A549 (cell line): Measurements from ENCODE around the gene LRRC2. TPM values are rescaled to one million over a fixed set of nuclear protein-coding genes. Genes with fewer than 3 reads are reported as not detected.

Experiments used
- ATAC-seq, 2 experiments: fragments of 200-7000 bp in 1 of 2; fragments of >200 bp in 1 of 2; cut with Nextera tagmentation in 1 of 2; cut with Tn5 transposase in 1 of 2; 3 replicates each; pipeline versions ENCODE4 v1.8.0 to v1.9.1; 2018 to 2020; ENCODE audit warnings: mild to moderate bottlenecking in 1 of 2, moderate library complexity in 1 of 2
- CTCF ChIA-PET: fragments of 300-600 bp; sonication (Branson Sonifier 250); formaldehyde crosslinking; extraction: SDS; loops from one replicate; lab custom pipeline; 2021; ENCODE audit warnings: antibody characterized with exemption, inconsistent platforms; lab: Yijun Ruan, JAX
- POLR2A ChIA-PET: fragments of 350-600 bp; formaldehyde crosslinking; extraction: SDS; loops from one replicate; lab custom pipeline; 2021; ENCODE audit warnings: antibody characterized with exemption, inconsistent platforms; lab: Yijun Ruan, JAX
- DNase-seq, 2 experiments: peaks; one replicate each; pipeline versions ENCODE4 v3.0.0 to v3.0.0-alpha.2; 2011 to 2016; ENCODE audit warnings: low read depth in 1 of 2, low spot score in 1 of 2
- FAIRE-seq: peaks from 2 replicates; lab custom pipeline; 2011; peaks lifted over from hg19 to GRCh38; lab: Jason Lieb, UNC
- H3K27ac ChIP-seq, 2 experiments: fragments of >200 bp; sonication (Bioruptor Twin); formaldehyde crosslinking; 3 replicates each; pipeline ENCODE4 v1.5.1; 2016 to 2017
- H3K4me1 ChIP-seq: fragments of >200 bp; sonication (Bioruptor Twin); formaldehyde crosslinking; 3 replicates; pipeline ENCODE4 v1.6.1; 2016
- H3K4me2 ChIP-seq: fragments of >200 bp; sonication (Bioruptor Twin); formaldehyde crosslinking; 3 replicates; pipeline ENCODE4 v1.6.1; 2016
- H3K4me3 ChIP-seq: fragments of >200 bp; sonication (Bioruptor Twin); formaldehyde crosslinking; 3 replicates; pipeline ENCODE4 v1.5.1; 2016
- H3K9me3 ChIP-seq: fragments of >200 bp; sonication (Bioruptor Twin); formaldehyde crosslinking; 3 replicates; pipeline ENCODE4 v1.6.1; 2016
- ATOH8 ChIP-seq: fragments of 250-450 bp; sonication (Bioruptor Pico); IDR thresholded peaks from 2 replicates; pipeline ENCODE4 v1.5.0; 2020; ENCODE audit warnings: low read depth, mild to moderate bottlenecking, moderate library complexity
- BCL3 ChIP-seq: fragments of >200 bp; sonication (Bioruptor Twin); formaldehyde crosslinking; IDR thresholded peaks from 3 replicates; pipeline ENCODE4 v1.6.1; 2016
- CEBPB ChIP-seq, 2 experiments: fragments of >200 bp in 1 of 2; sonication (Bioruptor Twin) in 1 of 2; formaldehyde crosslinking in 1 of 2; IDR thresholded peaks; 2 replicates each; pipeline ENCODE4 v1.6.1; 2012 to 2016
- CHD4 ChIP-seq: fragments of 200-600 bp; sonication (generic); IDR thresholded peaks from 2 replicates; pipeline ENCODE4 v1.6.1; 2016; ENCODE audit warnings: antibody characterized with exemption, mild to moderate bottlenecking, borderline replicate concordance
- CTCF ChIP-seq: fragments of >200 bp; sonication (Bioruptor Twin); formaldehyde crosslinking; IDR thresholded peaks from 3 replicates; pipeline ENCODE4 v1.5.1; 2016
- E2F6 ChIP-seq: IDR thresholded peaks from 2 replicates; pipeline ENCODE4 v1.6.1; 2012; ENCODE audit warnings: low read depth, borderline replicate concordance
- ELK1 ChIP-seq: fragments of 150-350 bp; IDR thresholded peaks from 2 replicates; pipeline ENCODE4 v1.6.1; 2014; ENCODE audit warnings: low read depth, mild to moderate bottlenecking, low read length
- EP300 ChIP-seq, 2 experiments: fragments of >200 bp; sonication (Bioruptor Twin); formaldehyde crosslinking; IDR thresholded peaks; 2 replicates in 1 of 2; 3 replicates in 1 of 2; pipeline ENCODE4 v1.6.1; 2016 to 2017
- ESRRA ChIP-seq: fragments of 150-350 bp; IDR thresholded peaks from 2 replicates; pipeline ENCODE4 v1.6.1; 2014; ENCODE audit warnings: mild to moderate bottlenecking, low read length, borderline replicate concordance
- GATA3 ChIP-seq: IDR thresholded peaks from 2 replicates; pipeline ENCODE4 v1.6.1; 2012; ENCODE audit warnings: borderline replicate concordance
- HOXB13 ChIP-seq: fragments of 250-450 bp; sonication (Bioruptor Pico); IDR thresholded peaks from 2 replicates; pipeline ENCODE4 v1.5.0; 2020; ENCODE audit warnings: low read depth, mild to moderate bottlenecking, moderate library complexity
- JUN ChIP-seq, 2 experiments: fragments of >200 bp; sonication (Bioruptor Twin); formaldehyde crosslinking; IDR thresholded peaks; 2 replicates in 1 of 2; 3 replicates in 1 of 2; pipeline ENCODE4 v1.6.1; 2016 to 2017
- JUNB ChIP-seq: fragments of >200 bp; sonication (Bioruptor Twin); formaldehyde crosslinking; IDR thresholded peaks from 2 replicates; pipeline ENCODE4 v1.6.1; 2016
- MAFK ChIP-seq: fragments of 450-650 bp; IDR thresholded peaks from 2 replicates; pipeline ENCODE4 v1.6.1; 2014; ENCODE audit not compliant: partially characterized antibody
- PBX3 ChIP-seq: IDR thresholded peaks from 2 replicates; pipeline ENCODE4 v1.6.1; 2012
- PHF8 ChIP-seq: fragments of 200-600 bp; sonication (generic); IDR thresholded peaks from 2 replicates; pipeline ENCODE4 v1.6.1; 2016; ENCODE audit warnings: low read depth, mild to moderate bottlenecking, antibody characterized with exemption, moderate library complexity, borderline replicate concordance
- POLR2A ChIP-seq: IDR thresholded peaks from 2 replicates; pipeline ENCODE4 v1.6.1; 2012; ENCODE audit warnings: mild to moderate bottlenecking, low read length
- RCOR1 ChIP-seq: fragments of 150-350 bp; IDR thresholded peaks from 2 replicates; pipeline ENCODE4 v1.6.1; 2014; ENCODE audit warnings: antibody characterized with exemption, low read length, low read depth
- RNF2 ChIP-seq: fragments of 200-600 bp; sonication (generic); IDR thresholded peaks from 2 replicates; pipeline ENCODE4 v1.6.1; 2016; ENCODE audit warnings: low read depth, mild to moderate bottlenecking, antibody characterized with exemption, moderate library complexity, borderline replicate concordance
- SMC3 ChIP-seq: fragments of >200 bp; sonication (Bioruptor Twin); formaldehyde crosslinking; IDR thresholded peaks from 3 replicates; pipeline ENCODE4 v1.6.1; 2018; ENCODE audit warnings: inconsistent platforms
- USF2 ChIP-seq: fragments of 450-650 bp; IDR thresholded peaks from 2 replicates; pipeline ENCODE4 v1.6.1; 2014; ENCODE audit warnings: antibody characterized with exemption
- ZSCAN20 ChIP-seq: fragments of 250-450 bp; sonication (Bioruptor Pico); IDR thresholded peaks from 2 replicates; pipeline ENCODE4 v1.8.0; 2022; ENCODE audit warnings: mild to moderate bottlenecking, moderate library complexity
- WGBS: methylation state at CpG from one replicate; pipeline ENCODE4 v1.1.6; 2017; ENCODE audit errors: missing lambda C conversion rate; 5-methylcytosine and 5-hydroxymethylcytosine counted together
- polyA plus RNA-seq, 4 experiments: library from polyadenylated mRNA; depleted of rRNA in 3 of 4; stranded (reverse); fragments of >200 nt; fragmentation: RNase III in 1 of 4; extraction: RNeasy Plus Mini Kit Qiagen cat#74134 plus additional on column Dnase treatment in 1 of 4; gene quantifications; 2 replicates in 3 of 4; 3 replicates in 1 of 4; pipeline ENCODE4 v1.2.3, GENCODE V29; 2011 to 2017

The LRRC2 gene
- polyA plus RNA-seq, 2 of the 4 experiments (the other 2 are of a cell fraction): not detected

GRCh38 chr3:46576879-46577278 is 10.8 kb upstream of the LRRC2 start:
- no peak overlapping the region for H3K4me2 ChIP-seq
- CTCF ChIA-PET: no interaction called here
- no peaks in the 10 kb centered on the region for H3K9me3 ChIP-seq
- TF ChIP-seq JUNB: no peak
- no peak for TF ChIP-seq CHD4
- no peak for TF ChIP-seq JUN (IDR thresholded peaks at IDR 0.05)
- no peak for TF ChIP-seq POLR2A
- no peak for TF ChIP-seq USF2
- TF ChIP-seq ESRRA: no peak
- no peak overlapping the region for H3K4me3 ChIP-seq
- ATAC-seq: no peak
- H3K27ac ChIP-seq: no peak overlapping the region
- no peak for DNase-seq
- no peak for FAIRE-seq
- POLR2A ChIA-PET: no interaction called here
- H3K4me1 ChIP-seq: no peaks in the 10 kb centered on the region
- 89% methylated on average over 21 of the region's 21 CpGs for WGBS

- Histone ChIP-seq H3K4me2 (no peak overlapping the region), H3K4me3 (no peak overlapping the region), H3K9me3 (no peaks in the 10 kb centered on the region), H3K27ac (no peak overlapping the region), H3K4me1 (no peaks in the 10 kb centered on the region)
- POLR2A ChIA-PET: no interaction called here
- DNase-seq (no peak), FAIRE-seq (no peak), ATAC-seq (no peak)
- TF ChIP-seq MAFK: no peak
- TF ChIP-seq E2F6: no peak
- no peak for TF ChIP-seq JUN (IDR thresholded peaks at IDR 0.05)
- TF ChIP-seq CEBPB (IDR thresholded peaks at IDR 0.05): no peak
- TF ChIP-seq GATA3: no peak
- no peak for TF ChIP-seq BCL3
- TF ChIP-seq HOXB13 (CRISPR knock-in tag): no peak
- TF ChIP-seq ELK1: no peak
- no peak for TF ChIP-seq RCOR1
- no peak for TF ChIP-seq PBX3
- TF ChIP-seq CTCF: no peak
- no peak for TF ChIP-seq RNF2
- no peak for TF ChIP-seq PHF8
- TF ChIP-seq SMC3: no peak
- TF ChIP-seq USF2: no peak
- no peak for TF ChIP-seq ZSCAN20 (CRISPR knock-in tag)
- TF ChIP-seq ATOH8 (CRISPR knock-in tag): no peak
- TF ChIP-seq EP300 (IDR thresholded peaks at IDR 0.05): no peak
- CTCF ChIA-PET: interaction anchor here (1.0 kb wide), 1 partner anchor 88 kb away, joined by 3 read pairs; no protein-coding TSS in a partner anchor
- WGBS: 65% methylated on average over 10 of the region's 10 CpGs
Measured at GRCh38 chr3:46576386-46576785, 10.3 kb upstream of the LRRC2 start.
